Thyroid gland (tissue), 4 donors: ENCODE results near the gene SNCAIP. TPM values are rescaled to one million over a fixed set of nuclear protein-coding genes. Genes with fewer than 3 reads are reported as not detected.

Experiments used
- DNase-seq, 2 donors: peaks; one replicate each; pipeline ENCODE4 v3.0.0-alpha.2; 2019
- H3K27ac ChIP-seq, 3 donors: fragments of 200-600 bp; sonication (generic); 1 replicate in 2 of 3; 2 replicates in 1 of 3; pipeline ENCODE4 v1.5.1; 2016 to 2019; ENCODE audit warnings: mild to moderate bottlenecking in 1 of 3, moderate library complexity in 1 of 3
- H3K27me3 ChIP-seq: fragments of 200-600 bp; sonication (generic); one replicate; pipeline ENCODE4 v1.5.1; 2019
- H3K36me3 ChIP-seq, 2 donors: fragments of 200-600 bp; sonication (generic); one replicate each; pipeline ENCODE4 v1.5.1; 2016 to 2019
- H3K4me1 ChIP-seq, 2 donors: fragments of 200-600 bp; sonication (generic); one replicate each; pipeline ENCODE4 v1.5.1; 2017 to 2019
- H3K4me3 ChIP-seq, 3 donors: fragments of 200-600 bp; sonication (generic); replicated peaks in 1 of 3; 1 replicate in 2 of 3; 2 replicates in 1 of 3; pipeline ENCODE4 v1.5.1; 2016; ENCODE audit warnings: mild to moderate bottlenecking in 1 of 3
- H3K9me3 ChIP-seq: fragments of 200-600 bp; sonication (generic); one replicate; pipeline ENCODE4 v1.5.1; 2017
- POLR2A ChIP-seq, 2 donors: fragments of 450-650 bp; IDR thresholded peaks; one replicate each; pipeline ENCODE4 v1.6.1; 2017; ENCODE audit warnings: antibody characterized with exemption in 2 of 2, mild to moderate bottlenecking in 2 of 2, moderate library complexity in 1 of 2
- WGBS, 2 donors: methylation state at CpG; one replicate each; pipeline ENCODE4 v1.1.5; 2017; 5-methylcytosine and 5-hydroxymethylcytosine counted together
- intact Hi-C: fragments of 100-400 bp; cut with DNase I; formaldehyde crosslinking; loops from one replicate; pipeline ENCODE4 v1.15.1; 2023
- total RNA-seq, 4 donors: library from RNA; depleted of rRNA; stranded (reverse); fragments of >200 nt; gene quantifications; one replicate each; pipeline ENCODE4 v1.2.3, GENCODE V29; 2016
- TF ChIP-seq, protein P1 (sequence below), 6 experiments: fragments of 200-600 bp in 3 of 6; fragments of 450-650 bp in 3 of 6; sonication (generic) in 3 of 6; IDR thresholded peaks; one replicate each; pipeline ENCODE4 v1.5.1; 2016 to 2019; ENCODE audit warnings: antibody characterized with exemption in 6 of 6, mild to moderate bottlenecking in 2 of 6, inconsistent platforms in 1 of 6, moderate library complexity in 1 of 6

SNCAIP gene
- total RNA-seq, 4 donors from 2014 or later, result 4.0 to 12.8 (median 9.8) TPM

DNA sequence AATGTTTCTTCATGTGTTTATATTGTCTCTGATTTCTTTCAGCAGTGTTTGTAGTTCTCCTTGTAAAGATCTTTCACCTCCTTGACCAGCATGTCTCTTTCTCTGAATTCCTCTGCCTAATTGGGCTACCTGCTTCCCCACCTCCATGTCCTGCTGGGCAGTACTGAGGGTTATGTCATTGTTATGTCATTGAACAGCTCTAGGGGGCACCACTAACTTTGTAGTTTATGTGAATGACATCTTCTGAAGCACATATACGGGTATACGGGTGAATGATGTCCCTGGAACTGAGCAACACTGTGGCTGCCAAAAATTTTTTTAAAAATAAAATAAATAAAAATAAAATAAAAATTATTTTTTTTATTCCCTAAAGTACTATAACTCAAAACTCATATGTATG lies 16.9 kb upstream of the SNCAIP start:
- WGBS, 2 donors, result 42 to 44% methylated on average over 2 of the region's 2 CpGs

DNA sequence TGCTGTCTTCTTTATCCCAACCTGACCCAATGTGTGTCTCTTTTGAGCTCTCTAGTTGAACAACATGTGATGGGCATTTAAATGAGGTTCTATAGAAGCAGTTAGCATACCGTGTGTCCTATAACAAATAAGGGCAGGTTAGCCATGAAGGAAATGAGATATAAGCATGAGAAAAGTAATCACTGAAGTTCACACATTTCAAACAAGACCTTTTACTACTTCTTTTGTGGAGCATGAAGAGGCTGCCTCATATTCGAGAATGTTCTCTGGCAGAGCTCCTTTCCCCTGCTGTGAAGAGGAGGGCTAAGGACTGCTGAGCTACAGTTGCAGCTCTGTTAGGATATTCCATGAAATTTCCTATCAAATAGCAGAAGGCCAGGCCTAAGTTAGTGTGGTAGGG lies 15.2 kb upstream of the SNCAIP start:
- H3K4me3 ChIP-seq, result no peak overlapping the region
- no peaks in the 10 kb centered on the region for H3K4me1 ChIP-seq
- no peak overlapping the region for H3K27ac ChIP-seq
- WGBS, 2 donors, result 85 to 86% methylated on average over 2 of the region's 2 CpGs
- no peaks in the 10 kb centered on the region for H3K9me3 ChIP-seq
- DNase-seq, result no peak
- intact Hi-C loops, result loop anchor here (10.0 kb wide), 1 partner anchor 118 kb away; no protein-coding TSS in a partner anchor
- H3K36me3 ChIP-seq, result no peaks in the 10 kb centered on the region
- TF ChIP-seq POLR2A (IDR thresholded peaks at IDR 0.05), result no peak
- TF ChIP-seq, protein P1, sequence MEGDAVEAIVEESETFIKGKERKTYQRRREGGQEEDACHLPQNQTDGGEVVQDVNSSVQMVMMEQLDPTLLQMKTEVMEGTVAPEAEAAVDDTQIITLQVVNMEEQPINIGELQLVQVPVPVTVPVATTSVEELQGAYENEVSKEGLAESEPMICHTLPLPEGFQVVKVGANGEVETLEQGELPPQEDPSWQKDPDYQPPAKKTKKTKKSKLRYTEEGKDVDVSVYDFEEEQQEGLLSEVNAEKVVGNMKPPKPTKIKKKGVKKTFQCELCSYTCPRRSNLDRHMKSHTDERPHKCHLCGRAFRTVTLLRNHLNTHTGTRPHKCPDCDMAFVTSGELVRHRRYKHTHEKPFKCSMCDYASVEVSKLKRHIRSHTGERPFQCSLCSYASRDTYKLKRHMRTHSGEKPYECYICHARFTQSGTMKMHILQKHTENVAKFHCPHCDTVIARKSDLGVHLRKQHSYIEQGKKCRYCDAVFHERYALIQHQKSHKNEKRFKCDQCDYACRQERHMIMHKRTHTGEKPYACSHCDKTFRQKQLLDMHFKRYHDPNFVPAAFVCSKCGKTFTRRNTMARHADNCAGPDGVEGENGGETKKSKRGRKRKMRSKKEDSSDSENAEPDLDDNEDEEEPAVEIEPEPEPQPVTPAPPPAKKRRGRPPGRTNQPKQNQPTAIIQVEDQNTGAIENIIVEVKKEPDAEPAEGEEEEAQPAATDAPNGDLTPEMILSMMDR (IDR thresholded peaks at IDR 0.05), result no peak
- H3K27me3 ChIP-seq, result no peaks in the 10 kb centered on the region

More for the DNA sequence above, 16.9 kb upstream of the SNCAIP start:
- no peak for DNase-seq
- H3K27ac ChIP-seq, result no peak overlapping the region
- H3K4me1 ChIP-seq, result no peaks in the 10 kb centered on the region
- H3K36me3 ChIP-seq, result no peaks in the 10 kb centered on the region
- no peak overlapping the region for H3K4me3 ChIP-seq
- intact Hi-C loops, result loop anchor here (10.0 kb wide), 1 partner anchor 120 kb away; no protein-coding TSS in a partner anchor
- H3K27me3 ChIP-seq, result no peaks in the 10 kb centered on the region
- no peaks in the 10 kb centered on the region for H3K9me3 ChIP-seq
- no peak for TF ChIP-seq POLR2A (IDR thresholded peaks at IDR 0.05)
- TF ChIP-seq, protein P1 (IDR thresholded peaks at IDR 0.05), result peak in 3 of 6 experiments; percentile 12 to 28 (median 13)

DNA sequence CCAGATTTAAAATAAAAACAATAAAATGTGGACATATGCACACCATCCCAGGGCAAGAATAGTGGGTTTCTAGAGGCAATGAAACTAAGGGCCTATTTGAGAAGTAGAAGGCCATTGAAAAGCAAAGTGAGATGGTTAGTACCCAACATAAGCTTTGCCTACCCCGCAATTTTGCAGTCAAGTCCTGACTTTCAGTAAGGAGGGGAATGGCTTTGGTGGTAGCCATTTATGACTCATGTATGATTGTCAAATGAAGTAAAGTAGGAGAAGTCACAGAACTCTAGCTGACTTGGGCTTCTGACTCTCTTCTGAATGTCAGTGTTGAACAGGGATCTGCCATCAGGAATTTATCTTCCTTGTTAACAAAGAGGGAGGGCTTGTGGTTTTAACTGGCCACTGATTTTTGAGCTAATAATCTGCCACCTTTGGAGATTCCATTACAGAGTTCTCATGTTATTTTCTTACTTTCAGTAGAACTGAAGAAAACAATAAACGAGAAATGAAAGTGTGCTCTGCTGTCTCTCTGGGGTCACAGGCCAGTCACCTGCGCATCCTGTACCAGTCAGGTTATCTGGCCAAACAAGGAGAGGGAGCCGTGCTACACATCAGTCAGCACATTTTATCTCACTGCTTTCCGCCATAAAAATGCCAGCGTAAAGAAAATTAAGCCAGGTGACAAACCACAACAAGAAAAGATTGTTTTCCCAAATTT lies 14.3 kb upstream of the SNCAIP start:
- TF ChIP-seq, protein P1 (IDR thresholded peaks at IDR 0.05), result no peak
- TF ChIP-seq POLR2A (IDR thresholded peaks at IDR 0.05), result no peak
- intact Hi-C loops, result loop anchor here (10.0 kb wide), 1 partner anchor 117 kb away; no protein-coding TSS in a partner anchor
- Histone ChIP-seq H3K9me3 (no peaks in the 10 kb centered on the region), H3K27me3 (no peaks in the 10 kb centered on the region), H3K4me3 (no peak overlapping the region), H3K4me1 (no peaks in the 10 kb centered on the region), H3K36me3 (no peaks in the 10 kb centered on the region), H3K27ac (no peak overlapping the region)
- 86% methylated on average over 6 of the region's 6 CpGs for WGBS, 2 donors
- no peak for DNase-seq

DNA sequence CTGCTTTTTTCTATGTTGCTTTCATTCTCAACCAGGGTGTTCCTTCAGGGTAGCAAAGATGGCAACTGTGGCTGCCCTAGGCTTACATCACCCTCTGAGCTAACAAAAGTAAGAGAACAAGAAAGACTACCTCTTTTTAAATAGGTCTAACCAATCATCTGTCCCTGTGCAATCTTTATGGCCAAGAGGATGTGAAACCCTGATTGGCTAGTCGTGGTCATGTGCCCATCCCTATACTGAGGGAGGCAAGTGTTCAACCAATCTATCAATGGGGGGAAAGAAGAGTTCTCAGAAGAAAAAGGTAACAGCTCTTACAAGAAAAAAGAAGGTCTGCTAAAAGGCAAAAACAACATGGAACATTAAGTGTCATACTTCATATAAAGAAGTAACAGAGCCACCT lies 11.7 kb upstream of the SNCAIP start:
- no peak for TF ChIP-seq POLR2A (IDR thresholded peaks at IDR 0.05)
- TF ChIP-seq, protein P1 (IDR thresholded peaks at IDR 0.05), result no peak
- WGBS, 2 donors, result 92 to 98% methylated on average over 1 of the region's 1 CpG

DNA sequence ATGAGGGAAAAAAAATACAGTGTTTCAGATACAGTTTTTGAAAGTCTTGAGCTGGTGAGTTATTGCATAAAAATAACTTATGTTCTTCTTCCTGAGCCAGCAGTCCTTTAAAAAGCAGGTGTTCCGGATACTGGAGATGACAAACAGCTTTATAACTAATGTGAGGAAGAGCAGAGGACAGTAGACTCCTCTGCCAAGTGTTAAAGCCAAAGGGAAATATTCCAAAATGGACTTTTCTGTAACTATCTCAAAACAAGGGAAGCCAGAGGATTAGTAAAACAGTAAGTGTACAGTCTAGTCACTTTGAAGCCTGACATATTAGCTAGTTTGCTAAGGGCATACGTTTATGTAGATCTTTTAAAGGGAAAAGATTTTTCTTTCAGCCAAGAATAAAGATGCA lies 11.0 kb upstream of the SNCAIP start:
- WGBS, 2 donors, result 57 to 62% methylated on average over 2 of the region's 2 CpGs
- no peak overlapping the region for H3K27ac ChIP-seq
- no peaks in the 10 kb centered on the region for H3K27me3 ChIP-seq
- TF ChIP-seq, protein P1 (IDR thresholded peaks at IDR 0.05), result no peak
- no peak for TF ChIP-seq POLR2A (IDR thresholded peaks at IDR 0.05)
- no peak overlapping the region for H3K4me3 ChIP-seq
- no peaks in the 10 kb centered on the region for H3K9me3 ChIP-seq
- no peaks in the 10 kb centered on the region for H3K36me3 ChIP-seq
- intact Hi-C loops, result no loop called here
- no peaks in the 10 kb centered on the region for H3K4me1 ChIP-seq
- no peak for DNase-seq

More for the DNA sequence above, 11.7 kb upstream of the SNCAIP start:
- DNase-seq, result no peak
- Histone ChIP-seq H3K36me3 (no peaks in the 10 kb centered on the region), H3K27me3 (no peaks in the 10 kb centered on the region), H3K27ac (no peak overlapping the region), H3K9me3 (no peaks in the 10 kb centered on the region), H3K4me3 (no peak overlapping the region), H3K4me1 (no peaks in the 10 kb centered on the region)
- intact Hi-C loops, result no loop called here
